Stimulated activated CD4-positive, alpha-beta T cell treated with anti-CD3 and anti-CD28 coated beads, TNF-alpha, amount 100 ng/mL, for 48 hours (primary cell): ENCODE results near the gene ITGBL1.

Source experiments
- DNase-seq, 3 donors: peaks; one replicate each; pipeline ENCODE4 v3.0.0-alpha.2; 2020; ENCODE audit warnings: low read depth in 3 of 3

The ITGBL1 gene

GRCh38 chr13:101624981-101625380 is 172.5 kb downstream of the ITGBL1 start:
- DNase-seq = no peak

- DNase-seq = peak in 1 of 3 donors; percentile 8
Observed at GRCh38 chr13:101626925-101627555, 174.6 kb downstream of the ITGBL1 start.

GRCh38 chr13:101627556-101627943 is 175.1 kb downstream of the ITGBL1 start:
- no peak for DNase-seq

- DNase-seq = no peak
Observed at GRCh38 chr13:101628900-101629299, 176.4 kb downstream of the ITGBL1 start.

- no peak for DNase-seq
Observed at GRCh38 chr13:101631395-101631794, 178.9 kb downstream of the ITGBL1 start.

GRCh38 chr13:101634142-101634541 is 181.7 kb downstream of the ITGBL1 start:
- no peak for DNase-seq

GRCh38 chr13:101639711-101640110 is 187.2 kb downstream of the ITGBL1 start:
- no peak for DNase-seq

GRCh38 chr13:101640788-101641400 is 188.4 kb downstream of the ITGBL1 start:
- DNase-seq = no peak

GRCh38 chr13:101645871-101646270 is 193.4 kb downstream of the ITGBL1 start:
- no peak for DNase-seq

- DNase-seq = no peak
Observed at GRCh38 chr13:101647760-101648159, 195.3 kb downstream of the ITGBL1 start.

GRCh38 chr13:101648766-101649487 is 196.5 kb downstream of the ITGBL1 start:
- DNase-seq = no peak

GRCh38 chr13:101649488-101650126 is 197.1 kb downstream of the ITGBL1 start:
- no peak for DNase-seq

GRCh38 chr13:101654883-101655282 is 202.4 kb downstream of the ITGBL1 start:
- DNase-seq = no peak

GRCh38 chr13:101655435-101655834 is 203.0 kb downstream of the ITGBL1 start:
- no peak for DNase-seq

GRCh38 chr13:101660711-101661110 is 208.2 kb downstream of the ITGBL1 start:
- DNase-seq = no peak

- DNase-seq = no peak
Observed at GRCh38 chr13:101661839-101662238, 209.4 kb downstream of the ITGBL1 start.

- no peak for DNase-seq
Observed at GRCh38 chr13:101673360-101674105, 221.1 kb downstream of the ITGBL1 start.

GRCh38 chr13:101681834-101682233 is 229.4 kb downstream of the ITGBL1 start:
- no peak for DNase-seq

GRCh38 chr13:101686003-101686402 is 233.5 kb downstream of the ITGBL1 start:
- no peak for DNase-seq

- no peak for DNase-seq
Observed at GRCh38 chr13:101690871-101691270, 238.4 kb downstream of the ITGBL1 start.

GRCh38 chr13:101691341-101691860 is 238.9 kb downstream of the ITGBL1 start:
- DNase-seq = no peak
